Measurements from ENCODE around the gene LRMDA.
"Not testable (repeated sequence)": the region's sequence is repeated elsewhere in the genome, so short reads cannot be mapped to it uniquely, and the experiment has no call there.

LRMDA gene

GRCh38 chr10:75597773-75598440, 166.5 kb downstream of the LRMDA start:
- no peak for TF ChIP-seq CTCF (IDR thresholded peaks at IDR 0.05; ENCODE audit: low read depth, low read length, missing control alignments)
- H3K4me3 ChIP-seq (ENCODE audit: low read depth, low read length) = no peak overlapping the region
- DNase-seq (ENCODE audit: low read depth) = no peak

GRCh38 chr10:75598998-75599397, 167.6 kb downstream of the LRMDA start:
- DNase-seq (ENCODE audit: low read depth) = no peak
- TF ChIP-seq CTCF (IDR thresholded peaks at IDR 0.05; ENCODE audit: low read depth, low read length, missing control alignments) = no peak
- H3K4me3 ChIP-seq (ENCODE audit: low read depth, low read length) = no peak overlapping the region

- DNase-seq (ENCODE audit: low read depth) = no peak
- no peak overlapping the region for H3K4me3 ChIP-seq (ENCODE audit: low read depth, low read length)
- TF ChIP-seq CTCF (IDR thresholded peaks at IDR 0.05; ENCODE audit: low read depth, low read length, missing control alignments) = no peak
Measured at GRCh38 chr10:75599875-75600648, 168.6 kb downstream of the LRMDA start.

- H3K4me3 ChIP-seq (ENCODE audit: low read depth, low read length) = no peak overlapping the region
- TF ChIP-seq CTCF (IDR thresholded peaks at IDR 0.05; ENCODE audit: low read depth, low read length, missing control alignments) = no peak
- no peak for DNase-seq (ENCODE audit: low read depth)
Measured at GRCh38 chr10:75600833-75601232, 169.4 kb downstream of the LRMDA start.

GRCh38 chr10:75602341-75602740, 170.9 kb downstream of the LRMDA start:
- no peak for DNase-seq (ENCODE audit: low read depth)
- H3K4me3 ChIP-seq (ENCODE audit: low read depth, low read length) = no peak overlapping the region
- TF ChIP-seq CTCF (IDR thresholded peaks at IDR 0.05; ENCODE audit: low read depth, low read length, missing control alignments) = no peak

GRCh38 chr10:75605096-75605495, 173.7 kb downstream of the LRMDA start:
- no peak for TF ChIP-seq CTCF (IDR thresholded peaks at IDR 0.05; ENCODE audit: low read depth, low read length, missing control alignments)
- H3K4me3 ChIP-seq (ENCODE audit: low read depth, low read length) = no peak overlapping the region
- no peak for DNase-seq (ENCODE audit: low read depth)

- H3K4me3 ChIP-seq (ENCODE audit: low read depth, low read length); DNase-seq (ENCODE audit: low read depth): not testable (repeated sequence)
Measured at GRCh38 chr10:75605795-75606194, 174.4 kb downstream of the LRMDA start.
